Measurements from ENCODE around the gene CYP2S1.

DNA sequence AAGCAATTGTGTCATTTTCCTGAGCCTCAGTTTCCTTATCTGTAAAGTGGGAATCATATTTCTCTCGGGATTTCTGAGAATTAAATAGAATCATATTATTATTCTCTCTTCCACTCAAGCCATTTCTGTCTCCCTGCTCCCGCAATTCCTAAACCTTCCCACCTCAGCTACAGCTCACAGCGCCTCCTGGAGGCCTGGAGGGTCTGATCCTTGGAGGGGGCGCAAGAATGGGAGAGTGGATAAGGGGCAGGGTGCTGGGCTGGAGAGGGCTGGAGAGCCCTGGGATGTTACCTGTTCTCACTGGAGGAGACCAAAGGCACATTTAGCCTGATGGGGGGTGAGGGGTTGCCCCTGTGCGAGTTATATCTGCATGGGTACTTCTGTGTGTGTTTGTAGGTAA, 31.1 kb upstream of the CYP2S1 start:
- no peak for TF ChIP-seq EZH2 (IDR thresholded peaks at IDR 0.05; ENCODE audit: insufficient read depth, poor library complexity, severe bottlenecking)
- TF ChIP-seq EZH2phosphoT487 (IDR thresholded peaks at IDR 0.05; ENCODE audit: insufficient read depth, low read depth): no peak

All from GM23248 (cell line).